ENCODE data around the gene BSN.
A peak's percentile ranks its signal among the peaks of the same experiment; 100 is the strongest.

Gene BSN

DNA sequence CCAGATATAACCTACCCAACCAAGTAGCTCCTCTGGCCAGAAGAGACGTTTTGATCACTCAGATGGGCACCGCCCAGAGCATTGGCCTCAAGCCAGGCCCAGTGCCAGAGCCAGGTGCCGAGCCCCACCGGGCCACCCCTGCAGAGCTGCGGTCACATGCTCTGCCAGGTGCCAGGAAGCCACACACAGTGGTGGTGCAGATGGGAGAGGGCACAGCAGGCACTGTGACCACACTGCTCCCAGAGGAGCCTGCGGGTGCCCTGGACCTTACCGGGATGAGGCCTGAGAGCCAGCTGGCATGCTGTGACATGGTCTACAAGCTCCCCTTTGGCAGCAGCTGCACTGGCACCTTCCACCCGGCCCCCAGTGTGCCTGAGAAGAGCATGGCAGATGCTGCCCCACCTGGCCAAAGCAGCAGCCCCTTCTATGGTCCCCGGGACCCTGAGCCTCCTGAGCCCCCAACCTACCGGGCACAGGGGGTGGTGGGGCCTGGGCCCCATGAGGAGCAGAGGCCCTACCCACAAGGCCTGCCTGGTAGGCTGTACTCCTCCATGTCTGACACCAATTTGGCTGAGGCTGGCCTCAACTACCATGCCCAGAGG, 100.8 kb downstream of the BSN start:
- no peak for DNase-seq (ENCODE audit: low read depth in 3 of 3)

DNA sequence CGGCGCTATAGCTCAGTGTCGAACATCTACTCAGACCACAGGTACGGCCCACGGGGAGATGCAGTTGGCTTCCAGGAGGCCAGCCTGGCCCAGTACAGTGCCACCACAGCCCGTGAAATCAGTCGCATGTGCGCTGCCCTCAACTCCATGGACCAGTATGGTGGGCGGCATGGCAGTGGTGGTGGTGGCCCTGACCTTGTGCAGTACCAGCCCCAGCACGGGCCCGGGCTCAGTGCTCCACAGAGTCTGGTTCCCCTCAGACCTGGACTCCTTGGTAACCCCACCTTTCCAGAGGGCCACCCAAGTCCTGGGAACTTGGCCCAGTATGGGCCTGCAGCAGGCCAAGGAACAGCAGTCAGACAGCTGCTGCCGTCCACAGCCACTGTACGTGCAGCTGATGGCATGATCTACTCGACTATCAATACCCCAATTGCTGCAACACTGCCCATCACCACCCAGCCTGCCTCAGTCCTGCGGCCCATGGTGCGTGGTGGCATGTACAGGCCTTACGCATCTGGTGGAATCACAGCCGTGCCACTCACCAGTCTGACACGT, 101.5 kb downstream of the BSN start:
- no peak for DNase-seq (ENCODE audit: low read depth in 3 of 3)

DNA sequence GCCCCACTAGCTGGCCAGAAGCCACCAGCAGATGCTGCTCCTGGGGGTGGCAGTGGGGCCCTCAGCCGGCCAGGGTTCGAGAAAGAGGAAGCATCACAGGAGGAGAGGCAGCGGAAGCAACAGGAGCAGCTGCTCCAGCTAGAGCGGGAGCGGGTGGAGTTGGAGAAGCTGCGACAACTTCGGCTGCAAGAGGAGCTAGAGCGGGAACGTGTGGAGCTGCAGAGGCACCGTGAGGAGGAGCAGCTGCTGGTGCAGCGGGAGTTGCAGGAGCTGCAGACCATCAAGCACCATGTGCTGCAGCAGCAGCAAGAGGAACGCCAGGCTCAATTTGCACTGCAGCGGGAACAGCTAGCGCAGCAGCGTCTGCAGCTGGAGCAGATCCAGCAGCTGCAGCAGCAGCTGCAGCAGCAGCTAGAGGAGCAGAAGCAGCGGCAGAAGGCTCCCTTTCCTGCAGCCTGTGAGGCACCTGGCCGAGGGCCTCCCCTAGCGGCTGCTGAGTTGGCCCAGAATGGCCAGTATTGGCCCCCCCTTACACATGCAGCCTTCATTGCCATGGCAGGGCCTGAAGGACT, 102.3 kb downstream of the BSN start:
- no peak for DNase-seq (ENCODE audit: low read depth in 3 of 3)

DNA sequence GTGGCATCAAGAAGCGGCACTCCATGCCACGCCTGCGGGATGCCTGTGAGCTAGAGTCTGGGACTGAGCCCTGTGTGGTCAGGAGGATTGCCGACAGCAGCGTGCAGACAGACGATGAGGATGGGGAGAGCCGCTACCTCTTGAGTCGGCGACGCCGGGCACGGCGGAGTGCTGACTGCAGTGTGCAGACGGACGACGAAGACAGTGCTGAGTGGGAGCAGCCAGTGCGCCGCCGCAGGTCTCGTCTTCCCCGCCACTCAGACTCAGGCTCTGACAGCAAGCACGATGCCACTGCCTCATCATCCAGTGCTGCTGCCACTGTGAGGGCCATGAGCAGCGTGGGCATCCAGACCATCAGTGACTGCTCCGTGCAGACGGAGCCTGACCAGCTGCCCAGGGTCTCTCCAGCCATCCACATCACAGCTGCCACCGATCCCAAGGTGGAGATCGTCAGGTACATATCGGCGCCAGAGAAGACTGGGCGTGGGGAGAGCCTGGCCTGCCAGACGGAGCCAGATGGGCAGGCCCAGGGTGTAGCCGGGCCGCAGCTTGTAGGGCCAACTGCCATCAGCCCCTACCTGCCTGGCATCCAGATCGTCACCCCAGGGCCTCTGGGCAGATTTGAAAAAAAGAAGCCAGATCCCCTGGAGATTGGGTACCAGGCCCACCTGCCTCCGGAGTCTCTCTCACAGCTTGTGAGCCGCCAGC, 103.1 kb downstream of the BSN start:
- DNase-seq (ENCODE audit: low read depth in 3 of 3) = no peak

DNA sequence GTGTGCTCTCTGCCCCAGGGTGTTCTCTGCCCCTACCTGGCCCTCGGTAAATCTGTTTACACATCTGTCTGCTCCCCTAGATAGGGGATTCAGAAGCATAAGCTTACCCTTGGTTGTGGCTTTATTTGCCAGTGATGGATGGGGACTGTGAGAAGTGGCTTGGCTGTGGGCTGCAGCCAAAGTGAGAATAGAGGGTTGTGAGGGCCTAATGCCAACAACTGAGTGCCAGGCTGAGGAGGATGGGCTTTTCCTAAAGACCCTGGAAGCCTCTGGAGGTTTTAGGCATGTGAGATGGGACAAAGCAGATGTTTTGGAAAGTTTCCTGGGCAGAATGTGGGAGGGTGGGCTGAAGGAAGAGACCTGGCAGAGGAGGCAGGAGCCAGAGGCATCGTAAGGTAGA, 104.4 kb downstream of the BSN start:
- DNase-seq (ENCODE audit: low read depth in 3 of 3) = no peak

DNA sequence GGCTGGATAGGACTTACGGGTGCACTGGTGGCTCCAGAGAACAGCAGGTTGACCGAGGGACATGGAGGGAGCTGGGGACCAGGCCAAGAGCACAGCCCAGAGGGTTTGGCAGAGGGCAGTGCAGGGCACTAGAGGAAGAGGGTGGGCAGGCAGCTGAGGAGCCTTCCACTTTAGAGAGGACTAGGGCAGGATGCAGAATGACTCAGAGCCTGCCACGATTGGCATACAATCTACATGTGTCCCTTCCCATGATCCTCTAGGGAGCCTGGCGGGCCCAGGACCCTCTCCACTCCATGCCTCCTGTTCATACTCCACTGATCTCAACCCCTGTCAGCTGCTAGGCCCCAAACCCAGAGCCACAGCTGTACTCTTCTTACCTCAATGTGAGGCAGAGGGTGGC, 105.5 kb downstream of the BSN start:
- no peak for DNase-seq (ENCODE audit: low read depth in 3 of 3)

DNA sequence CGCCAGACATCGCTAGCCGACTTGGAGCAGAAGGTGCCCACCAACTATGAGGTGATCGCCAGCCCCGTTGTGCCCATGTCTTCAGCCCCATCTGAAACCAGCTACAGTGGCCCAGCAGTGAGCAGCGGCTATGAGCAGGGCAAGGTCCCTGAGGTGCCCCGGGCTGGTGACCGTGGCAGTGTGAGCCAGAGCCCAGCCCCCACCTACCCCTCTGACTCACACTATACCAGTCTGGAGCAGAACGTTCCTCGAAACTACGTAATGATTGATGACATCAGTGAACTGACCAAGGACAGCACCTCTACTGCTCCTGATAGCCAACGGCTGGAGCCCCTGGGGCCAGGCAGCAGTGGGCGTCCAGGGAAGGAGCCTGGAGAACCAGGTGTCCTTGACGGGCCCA, 107.0 kb downstream of the BSN start:
- DNase-seq (ENCODE audit: low read depth in 3 of 3) = no peak

DNA sequence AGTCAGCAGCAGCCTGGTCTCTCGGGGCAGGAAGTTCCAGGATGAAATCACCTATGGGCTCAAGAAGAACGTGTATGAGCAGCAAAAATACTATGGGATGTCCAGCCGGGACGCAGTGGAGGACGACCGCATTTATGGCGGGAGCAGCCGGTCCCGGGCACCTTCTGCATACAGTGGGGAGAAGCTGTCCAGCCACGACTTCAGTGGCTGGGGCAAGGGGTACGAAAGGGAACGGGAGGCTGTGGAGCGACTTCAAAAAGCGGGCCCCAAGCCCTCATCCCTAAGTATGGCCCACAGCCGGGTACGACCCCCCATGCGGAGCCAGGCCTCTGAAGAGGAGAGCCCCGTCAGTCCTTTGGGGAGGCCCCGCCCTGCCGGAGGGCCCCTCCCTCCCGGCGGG, 107.7 kb downstream of the BSN start:
- DNase-seq (ENCODE audit: low read depth in 3 of 3) = no peak

DNA sequence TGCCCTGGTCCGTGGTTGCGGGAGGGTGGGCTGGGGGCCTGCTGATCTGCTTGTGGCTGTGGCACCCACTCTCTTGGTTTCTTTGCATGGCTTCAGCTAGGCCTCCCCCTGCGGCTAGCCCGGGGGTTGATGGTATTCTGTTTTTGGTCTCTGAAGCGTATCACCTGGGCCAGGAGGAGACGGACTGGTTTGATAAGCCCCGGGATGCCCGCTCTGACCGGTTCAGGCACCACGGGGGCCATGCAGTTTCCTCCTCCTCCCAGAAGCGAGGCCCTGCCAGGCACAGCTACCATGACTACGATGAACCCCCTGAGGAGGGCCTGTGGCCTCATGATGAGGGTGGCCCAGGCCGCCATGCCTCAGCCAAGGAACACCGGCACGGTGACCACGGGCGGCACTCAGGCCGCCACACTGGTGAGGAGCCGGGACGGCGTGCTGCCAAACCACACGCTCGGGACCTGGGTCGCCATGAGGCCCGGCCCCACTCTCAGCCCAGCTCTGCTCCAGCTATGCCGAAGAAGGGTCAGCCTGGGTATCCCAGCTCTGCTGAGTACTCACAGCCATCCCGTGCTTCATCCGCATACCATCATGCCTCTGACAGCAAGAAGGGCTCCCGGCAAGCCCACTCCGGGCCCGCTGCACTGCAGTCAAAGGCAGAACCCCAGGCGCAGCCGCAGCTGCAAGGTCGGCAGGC, 108.6 kb downstream of the BSN start:
- no peak for DNase-seq (ENCODE audit: low read depth in 3 of 3)

DNA sequence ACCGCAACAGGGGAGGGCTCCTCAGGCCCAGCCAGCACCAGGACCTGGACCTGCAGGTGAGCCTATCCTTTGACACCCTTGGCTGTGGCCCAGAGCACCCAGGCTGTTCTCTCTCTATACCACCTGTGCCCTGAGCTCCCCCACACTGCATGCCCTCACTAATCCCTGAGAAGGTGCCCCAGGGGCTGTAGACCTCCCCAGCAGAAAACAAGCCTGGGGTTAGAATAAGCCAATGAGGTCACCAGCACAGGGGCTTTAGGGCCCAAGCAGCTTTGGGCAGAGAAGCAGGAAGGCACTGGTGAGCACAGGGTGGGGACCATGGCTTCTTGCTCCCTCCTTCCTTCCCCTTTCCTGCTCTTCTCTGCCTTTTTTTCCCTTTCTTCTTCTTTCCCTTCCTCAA, 109.6 kb downstream of the BSN start:
- no peak for DNase-seq (ENCODE audit: low read depth in 3 of 3)

DNA sequence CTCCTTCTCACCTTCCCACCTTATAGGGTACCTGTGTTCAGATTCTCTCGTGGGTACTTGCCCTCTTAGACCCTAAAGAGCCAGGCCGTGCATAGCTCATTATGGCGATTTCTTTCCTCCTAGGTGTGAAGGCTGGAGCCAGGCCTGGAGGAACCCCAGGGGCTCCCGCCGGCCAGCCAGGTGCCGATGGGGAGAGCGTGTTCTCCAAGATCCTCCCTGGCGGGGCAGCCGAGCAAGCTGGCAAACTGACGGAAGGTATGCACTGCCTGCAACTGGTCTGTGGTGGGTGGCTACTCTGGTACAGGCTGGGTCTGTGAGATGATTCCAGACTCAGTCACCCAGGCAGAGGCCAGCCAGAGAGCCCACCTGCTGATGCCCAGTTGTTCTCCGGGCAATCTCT, 110.0 kb downstream of the BSN start:
- DNase-seq (ENCODE audit: low read depth in 3 of 3) = no peak

DNA sequence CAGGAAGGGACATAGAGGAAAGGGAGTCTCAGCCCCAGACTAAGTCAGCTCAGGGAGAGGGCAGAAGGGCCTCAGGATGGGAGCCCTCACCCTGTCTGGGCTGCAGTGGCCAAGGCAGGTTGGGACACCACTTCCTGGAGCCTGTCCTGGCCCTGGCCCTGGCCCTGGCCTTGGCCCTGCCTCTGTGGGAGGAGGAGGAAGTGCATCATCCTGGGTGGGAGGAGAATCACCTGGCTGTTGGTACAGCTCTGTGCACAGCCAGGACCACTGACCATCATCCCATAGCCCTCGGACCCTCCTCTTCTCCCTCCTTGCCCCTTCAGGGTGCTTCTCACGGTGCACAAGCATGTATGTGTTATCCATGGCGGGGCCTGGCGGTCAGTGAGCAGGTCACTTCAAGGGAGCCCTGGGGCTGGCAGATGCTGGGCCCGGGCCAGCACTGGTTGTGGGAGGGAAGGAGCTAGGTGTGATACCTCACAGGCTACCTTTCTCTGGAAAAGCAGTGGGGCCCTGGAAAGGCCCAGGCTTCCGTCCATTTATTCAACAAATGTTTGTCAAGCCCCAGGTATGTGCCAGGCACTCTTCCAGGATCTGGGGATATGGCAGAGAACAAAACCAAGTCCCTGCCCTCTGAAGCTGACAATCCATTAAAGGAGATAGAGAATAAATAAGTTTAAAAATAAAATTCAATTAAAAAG, 111.7 kb downstream of the BSN start:
- DNase-seq (ENCODE audit: low read depth in 3 of 3) = no peak

DNA sequence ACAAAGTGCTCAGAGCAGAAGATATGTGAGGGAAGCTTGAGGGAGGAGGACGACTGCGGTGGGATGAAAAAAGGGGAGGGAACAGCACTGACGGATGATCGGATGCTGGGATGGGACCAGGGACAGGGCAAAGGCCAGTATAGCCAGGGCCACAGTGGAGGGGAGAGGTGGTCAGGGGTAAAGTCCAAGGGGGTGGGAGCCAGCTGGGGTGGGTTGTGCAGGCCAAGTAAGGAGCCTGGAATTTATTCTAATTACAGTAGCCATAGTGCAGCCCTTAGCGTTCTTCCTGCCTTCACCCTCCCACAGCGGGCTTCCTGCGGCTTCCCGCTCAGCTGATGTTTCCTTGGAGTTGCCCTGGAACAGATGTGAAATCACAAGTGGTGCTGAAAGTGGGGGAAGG, 112.3 kb downstream of the BSN start:
- no peak for DNase-seq (ENCODE audit: low read depth in 3 of 3)

DNA sequence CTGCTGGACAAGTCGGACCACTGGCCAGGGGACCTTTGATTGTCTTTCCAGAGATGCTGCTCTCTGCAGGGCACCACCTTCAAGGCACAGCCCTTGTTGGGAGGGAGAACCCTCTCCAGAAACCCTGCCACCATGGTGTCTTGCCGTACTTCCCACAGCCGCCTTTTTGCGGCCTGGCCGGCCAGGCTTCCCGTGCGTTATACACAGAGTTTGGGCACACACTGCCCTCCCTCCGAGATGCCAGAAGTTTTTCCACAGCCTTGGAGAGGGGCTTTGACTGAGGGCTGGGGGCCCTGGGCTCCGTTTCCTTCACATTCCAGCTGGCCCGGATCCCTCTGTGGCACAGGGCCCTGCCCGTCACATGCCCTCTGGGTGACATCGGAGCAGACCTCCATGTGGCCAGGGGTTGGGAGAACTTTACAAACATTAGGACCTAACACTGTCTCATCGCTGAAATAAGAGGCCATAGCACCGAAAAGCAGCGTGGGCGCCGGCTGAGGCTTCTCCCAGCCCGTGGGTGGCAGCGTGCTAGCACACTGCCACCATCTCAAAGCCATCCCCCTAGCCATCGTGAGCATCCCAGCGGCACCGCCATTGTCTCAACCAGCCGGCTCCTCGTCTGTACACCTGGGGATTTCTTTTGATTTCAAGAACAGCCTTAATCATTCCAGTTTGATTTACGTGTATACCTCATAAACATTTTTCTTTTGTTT, 113.6 kb downstream of the BSN start:
- DNase-seq (ENCODE audit: low read depth in 3 of 3) = no peak

DNA sequence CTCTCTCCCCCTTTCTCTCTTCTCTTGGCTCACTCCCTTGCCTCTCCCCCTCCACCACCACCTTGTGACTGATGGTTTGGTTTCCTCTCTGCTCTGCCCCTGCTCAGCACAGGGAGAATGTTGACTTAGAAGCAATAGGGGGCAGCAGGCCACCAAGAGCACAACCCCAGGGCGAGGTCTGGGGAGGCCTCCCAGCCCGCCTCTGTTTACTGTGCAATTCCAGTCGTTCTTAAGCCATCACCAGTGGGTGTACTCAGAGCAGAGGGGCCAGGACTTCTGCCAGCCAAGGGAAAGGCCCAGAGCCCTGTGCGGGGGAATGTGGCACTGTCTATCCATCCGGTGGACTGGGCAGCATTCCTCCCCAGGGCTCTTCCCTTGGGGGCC, 114.1 kb downstream of the BSN start:
- DNase-seq (ENCODE audit: low read depth in 3 of 3) = no peak

DNA sequence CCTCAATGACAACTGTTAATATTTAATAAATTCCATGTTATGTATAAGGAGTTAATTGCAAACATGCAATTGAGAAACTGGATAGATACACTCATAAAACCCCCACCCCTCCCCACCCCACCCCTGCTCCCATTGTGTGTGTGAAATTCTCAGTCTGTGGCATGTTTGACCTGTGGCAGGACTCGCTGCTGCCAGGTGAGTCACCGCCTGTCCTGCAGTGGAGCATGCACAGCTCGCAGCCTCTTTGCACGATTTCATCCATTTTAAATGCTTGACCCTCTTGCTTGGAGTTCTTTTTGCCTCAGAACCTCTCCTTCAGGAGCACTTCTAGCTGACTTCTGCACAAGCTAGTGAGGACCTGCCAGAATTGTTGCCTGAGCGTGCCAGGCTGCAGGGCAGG, 114.6 kb downstream of the BSN start:
- no peak for DNase-seq (ENCODE audit: low read depth in 3 of 3)

DNA sequence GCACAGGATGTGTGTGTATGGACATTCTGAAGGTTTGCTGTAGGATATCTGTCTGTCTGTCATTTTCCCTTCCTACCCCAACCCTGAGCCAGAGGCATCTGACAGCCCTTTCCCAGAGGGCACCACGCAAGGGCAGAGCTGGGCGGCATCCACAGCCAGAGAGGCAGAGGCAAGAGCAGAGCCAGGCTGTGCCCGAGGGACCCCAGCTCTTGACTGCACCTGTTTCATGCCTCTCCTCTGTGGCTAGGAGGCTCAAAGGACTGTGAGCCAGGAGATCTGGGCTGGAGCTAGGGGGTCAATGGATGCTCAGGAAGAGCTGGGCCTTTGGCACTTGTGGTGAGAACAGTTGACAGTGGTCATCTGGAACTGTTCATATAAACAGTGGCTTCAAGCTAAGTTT, 115.1 kb downstream of the BSN start:
- DNase-seq (ENCODE audit: low read depth in 3 of 3) = no peak

DNA sequence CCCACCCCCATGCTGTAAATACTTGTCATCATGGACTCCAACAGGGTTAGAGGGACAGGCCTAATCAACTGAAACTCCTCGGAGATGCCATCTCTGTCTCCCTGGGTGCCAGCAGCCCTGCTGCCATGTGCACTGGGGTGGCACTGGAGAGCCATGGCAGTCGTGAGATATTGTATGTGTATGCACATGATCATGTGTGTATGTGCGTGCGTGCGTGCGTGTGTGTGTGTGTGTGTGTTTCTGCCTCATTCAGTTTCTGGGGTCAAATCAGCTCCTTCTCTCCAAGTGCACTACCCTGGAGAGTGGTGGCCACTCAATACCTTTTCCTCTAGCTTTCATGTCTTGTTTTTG, 116.6 kb downstream of the BSN start:
- no peak for DNase-seq (ENCODE audit: low read depth in 3 of 3)

DNA sequence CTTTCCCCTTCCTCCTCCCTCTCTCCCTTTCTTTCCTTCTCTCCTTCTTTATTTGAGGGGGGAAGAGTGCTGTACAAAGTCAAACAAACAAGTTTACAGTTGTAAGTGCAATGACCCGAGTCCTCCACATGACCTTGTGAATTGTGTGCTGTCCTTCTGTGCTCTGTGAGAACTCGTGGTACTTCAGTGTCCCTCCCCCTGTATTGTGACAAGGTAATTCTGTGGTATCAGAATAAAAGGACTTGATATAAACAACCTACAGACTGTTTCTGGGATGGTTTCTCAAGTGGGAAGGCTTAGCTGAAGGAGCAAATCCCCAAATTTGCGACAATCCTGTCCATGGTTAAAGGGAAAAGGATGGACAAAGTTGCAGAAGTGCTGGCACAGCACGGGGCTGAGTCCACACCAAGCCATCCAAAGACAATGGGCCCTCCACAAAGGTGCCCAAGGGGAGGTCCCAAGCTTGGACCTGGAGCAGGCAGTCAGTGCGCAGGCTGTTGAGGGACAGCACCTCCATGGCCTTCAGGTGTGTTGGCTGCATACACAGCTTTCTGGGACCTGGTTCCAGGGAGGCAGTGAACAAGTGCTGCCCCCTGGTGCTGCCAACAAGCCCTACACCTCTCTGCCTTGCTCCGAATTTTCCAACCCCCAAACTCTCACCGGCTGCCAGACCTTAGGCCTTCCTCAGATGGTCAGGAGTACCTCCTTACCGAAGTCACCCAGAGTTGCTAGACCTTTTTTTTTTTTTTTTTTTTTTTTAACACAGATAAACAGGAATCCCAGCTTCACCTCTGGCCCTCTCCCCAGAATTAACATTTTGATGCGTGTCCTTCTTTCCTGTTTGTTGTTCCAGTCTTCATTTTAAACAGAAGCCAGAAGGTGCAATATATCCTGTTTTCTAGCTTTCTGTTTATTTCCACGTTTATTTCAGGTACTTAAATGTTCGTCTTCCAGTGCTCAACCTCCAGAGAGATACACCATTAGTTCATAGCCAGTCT, 117.3 kb downstream of the BSN start:
- DNase-seq (ENCODE audit: low read depth in 3 of 3) = peak; percentile 46 to 60 (median 54)

DNA sequence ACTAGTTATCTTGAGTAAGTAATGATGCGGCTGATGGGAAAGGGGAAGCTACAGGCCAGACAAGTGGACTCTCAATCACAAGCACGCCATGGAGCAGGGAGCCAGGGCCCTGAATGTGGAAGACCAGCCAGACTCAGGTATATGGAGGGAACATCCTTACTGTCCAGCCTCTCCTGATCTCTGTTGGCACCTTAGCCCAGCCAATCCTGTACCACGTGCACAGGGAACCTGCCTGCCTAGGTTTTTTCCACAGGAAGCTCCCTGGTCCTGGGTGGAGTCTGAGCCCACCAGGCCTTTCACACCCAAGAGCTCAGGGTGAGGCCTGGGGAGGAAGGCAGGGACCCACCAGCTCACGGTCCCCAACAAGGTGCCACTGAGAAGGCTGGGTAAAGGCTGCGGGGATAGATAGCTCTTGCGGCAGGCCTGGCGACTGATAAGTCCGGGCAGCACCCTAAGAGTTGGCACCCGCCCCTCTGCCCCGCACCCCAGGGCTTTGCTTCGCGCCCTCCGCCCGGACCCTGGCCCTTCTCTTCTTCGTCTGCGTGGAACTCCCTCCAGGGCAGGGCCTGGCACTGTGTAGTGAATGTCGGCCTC, 118.9 kb downstream of the BSN start:
- DNase-seq (ENCODE audit: low read depth in 3 of 3) = no peak

Measured in stimulated activated CD4-positive, alpha-beta T cell treated with anti-CD3 and anti-CD28 coated beads, TNF-alpha, amount 100 ng/mL, for 4 hours (primary cell).